GM19395 (cell line): ENCODE measurements around the gene PASK.

Experiments used
- ATAC-seq: cut with Tn5 transposase; IDR thresholded peaks from one replicate; pipeline ENCODE4 v1.9.1; 2021; ENCODE audit warnings: mild to moderate bottlenecking, moderate library complexity; ENCODE audit not compliant: unreplicated experiment

Gene PASK

GRCh38 chr2:241087420-241088268 lies 61.6 kb downstream of the PASK start:
- ATAC-seq, result peak; percentile 62

- no peak for ATAC-seq
These were observed 64.3 kb downstream of the PASK start for GRCh38 chr2:241084856-241085444.

GRCh38 chr2:241083091-241083415 lies 66.2 kb downstream of the PASK start:
- ATAC-seq, result no peak

- no peak for ATAC-seq
These were observed 66.8 kb downstream of the PASK start for GRCh38 chr2:241082341-241083090.

- ATAC-seq, result no peak
These were observed 67.5 kb downstream of the PASK start for GRCh38 chr2:241081643-241082340.

- ATAC-seq, result no peak
These were observed 68.1 kb downstream of the PASK start for GRCh38 chr2:241081190-241081642.

- no peak for ATAC-seq
These were observed 68.7 kb downstream of the PASK start for GRCh38 chr2:241080405-241081189.

- ATAC-seq, result no peak
These were observed 74.3 kb downstream of the PASK start for GRCh38 chr2:241074901-241075540.

GRCh38 chr2:241074065-241074818 lies 75.0 kb downstream of the PASK start:
- ATAC-seq, result no peak

- ATAC-seq, result no peak
These were observed 75.9 kb downstream of the PASK start for GRCh38 chr2:241073166-241074064.

- ATAC-seq, result no peak
These were observed 76.6 kb downstream of the PASK start for GRCh38 chr2:241072553-241073165.

- ATAC-seq, result no peak
These were observed 77.1 kb downstream of the PASK start for GRCh38 chr2:241072151-241072550.

- ATAC-seq, result no peak
These were observed 77.6 kb downstream of the PASK start for GRCh38 chr2:241071677-241072111.

GRCh38 chr2:241070811-241071676 lies 78.2 kb downstream of the PASK start:
- ATAC-seq, result no peak

- no peak for ATAC-seq
These were observed 78.9 kb downstream of the PASK start for GRCh38 chr2:241070361-241070760.

GRCh38 chr2:241069821-241070281 lies 79.4 kb downstream of the PASK start:
- ATAC-seq, result no peak
